Measurements from ENCODE around the gene ATP5F1E.

DNA sequence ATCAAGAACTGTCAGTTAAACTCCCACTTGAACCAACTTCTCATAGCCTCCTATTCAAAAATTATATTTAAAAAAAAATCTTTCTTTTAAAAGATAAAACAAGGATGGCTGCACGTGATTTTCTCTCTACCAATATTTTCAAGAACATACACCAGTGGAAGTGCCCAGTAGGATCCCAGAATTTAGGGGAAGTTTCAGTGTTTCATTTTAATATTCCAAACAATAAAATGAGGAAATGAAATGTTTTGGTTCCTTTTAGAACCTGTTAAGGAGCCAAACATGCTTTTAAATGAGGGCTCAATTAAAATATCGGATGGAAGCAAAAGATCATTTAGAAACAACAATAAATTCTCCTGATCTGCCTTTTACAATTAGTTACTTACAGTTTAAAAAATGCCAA is 36.9 kb upstream of the ATP5F1E start:
- no peak for TF ChIP-seq CTCF (IDR thresholded peaks at IDR 0.05 in 4 of 5, conservative IDR thresholded peaks at IDR 0.05 in 1 of 5)
- no peak for TF ChIP-seq POLR2A (IDR thresholded peaks at IDR 0.05)

Data from gastrocnemius medialis (tissue), 4 donors.